HepG2 (cell line): ENCODE results near the gene C11orf58. TPM values are rescaled to one million over a fixed set of nuclear protein-coding genes. Genes with fewer than 3 reads are reported as not detected.

Experiments used
- ARHGAP35 ChIP-seq: sonication (generic); formaldehyde crosslinking; IDR thresholded peaks from 2 replicates; pipeline ENCODE4 v1.9.0; 2022; ENCODE audit warnings: mild to moderate bottlenecking, inconsistent platforms, moderate library complexity, missing genetic modification reagents, borderline replicate concordance
- ARNTL ChIP-seq: sonication (generic); formaldehyde crosslinking; IDR thresholded peaks from 2 replicates; pipeline ENCODE4 v1.4.0; 2020; ENCODE audit warnings: mild to moderate bottlenecking, missing genetic modification reagents
- CHD4 ChIP-seq: fragments of 200-600 bp; sonication (generic); IDR thresholded peaks from 2 replicates; pipeline ENCODE4 v1.7.0; 2017; ENCODE audit warnings: mild to moderate bottlenecking, low read length, borderline replicate concordance
- EEA1 ChIP-seq: sonication (generic); formaldehyde crosslinking; IDR thresholded peaks from 2 replicates; pipeline ENCODE4 v1.5.1; 2020; ENCODE audit warnings: mild to moderate bottlenecking, missing genetic modification reagents, borderline replicate concordance
- HNF4A ChIP-seq: sonication (generic); formaldehyde crosslinking; IDR thresholded peaks from 2 replicates; pipeline ENCODE4 v1.4.0; 2020; ENCODE audit warnings: missing genetic modification reagents
- HNRNPL ChIP-seq: fragments of 200-400 bp; formaldehyde crosslinking; IDR thresholded peaks from 2 replicates; pipeline ENCODE4 v1.6.1; 2017; ENCODE audit warnings: mild to moderate bottlenecking, low read depth, low read length
- HOXA7 ChIP-seq: sonication (generic); formaldehyde crosslinking; IDR thresholded peaks from 2 replicates; pipeline ENCODE4 v1.8.1; 2022; ENCODE audit warnings: mild to moderate bottlenecking, missing genetic modification reagents, moderate library complexity
- MED1 ChIP-seq: sonication (generic); formaldehyde crosslinking; IDR thresholded peaks from 2 replicates; pipeline ENCODE4 v1.4.0; 2020; ENCODE audit warnings: missing genetic modification reagents
- PAX8 ChIP-seq: sonication (generic); formaldehyde crosslinking; IDR thresholded peaks from 2 replicates; pipeline ENCODE4 v1.8.0; 2022; ENCODE audit warnings: mild to moderate bottlenecking, missing genetic modification reagents, borderline replicate concordance
- RBFOX2 ChIP-seq: fragments of 200-400 bp; formaldehyde crosslinking; IDR thresholded peaks from 2 replicates; pipeline ENCODE4 v1.6.1; 2017; ENCODE audit warnings: low read depth, mild to moderate bottlenecking, low read length
- RFX1 ChIP-seq: fragments of 450-650 bp; IDR thresholded peaks from 2 replicates; pipeline ENCODE4 v1.6.1; 2017
- STAG1 ChIP-seq: sonication (generic); formaldehyde crosslinking; IDR thresholded peaks from 2 replicates; pipeline ENCODE4 v1.4.0; 2020; ENCODE audit warnings: missing genetic modification reagents
- TARDBP ChIP-seq: sonication (generic); formaldehyde crosslinking; IDR thresholded peaks from 2 replicates; pipeline ENCODE4 v1.8.0; 2022; ENCODE audit warnings: mild to moderate bottlenecking, missing genetic modification reagents
- ZBTB1 ChIP-seq: sonication (generic); formaldehyde crosslinking; IDR thresholded peaks from 2 replicates; pipeline ENCODE4 v1.4.0; 2020; ENCODE audit warnings: missing genetic modification reagents, borderline replicate concordance
- ZBTB39 ChIP-seq: sonication (generic); formaldehyde crosslinking; IDR thresholded peaks from 2 replicates; pipeline ENCODE4 v1.5.0; 2020; ENCODE audit warnings: missing genetic modification reagents
- ZFP37 ChIP-seq: sonication (generic); formaldehyde crosslinking; IDR thresholded peaks from 2 replicates; pipeline ENCODE4 v1.4.0; 2020; ENCODE audit warnings: missing genetic modification reagents, borderline replicate concordance
- ZNF18 ChIP-seq: sonication (generic); formaldehyde crosslinking; IDR thresholded peaks from 2 replicates; pipeline ENCODE4 v1.8.0; 2022; ENCODE audit warnings: mild to moderate bottlenecking, missing genetic modification reagents; ENCODE audit not compliant: insufficient replicate concordance
- ZNF253 ChIP-seq: sonication (generic); formaldehyde crosslinking; IDR thresholded peaks from 2 replicates; pipeline ENCODE4 v1.8.0; 2022; ENCODE audit warnings: mild to moderate bottlenecking, missing genetic modification reagents, borderline replicate concordance
- ZNF280B ChIP-seq: sonication (generic); formaldehyde crosslinking; IDR thresholded peaks from 2 replicates; pipeline ENCODE4 v1.5.0; 2020; ENCODE audit warnings: missing genetic modification reagents, mild to moderate bottlenecking, borderline replicate concordance
- ZNF3 ChIP-seq: IDR thresholded peaks from 2 replicates; pipeline ENCODE4 v1.7.0; 2017; ENCODE audit warnings: inconsistent platforms
- ZNF577 ChIP-seq: sonication (generic); formaldehyde crosslinking; IDR thresholded peaks from 2 replicates; pipeline ENCODE4 v1.4.0; 2020; ENCODE audit warnings: mild to moderate bottlenecking, low read depth, missing genetic modification reagents, borderline replicate concordance
- ZNF687 ChIP-seq: sonication (generic); formaldehyde crosslinking; IDR thresholded peaks from 2 replicates; pipeline ENCODE4 v1.5.1; 2020; ENCODE audit warnings: mild to moderate bottlenecking, missing genetic modification reagents, moderate library complexity
- ZSCAN29 ChIP-seq: sonication (generic); formaldehyde crosslinking; conservative IDR thresholded peaks from 2 replicates; pipeline ENCODE4 v1.4.0; 2020; ENCODE audit warnings: mild to moderate bottlenecking, missing genetic modification reagents
- polyA plus RNA-seq, 8 experiments: library from polyadenylated mRNA; depleted of rRNA in 3 of 8; stranded (reverse) in 7 of 8; unstranded in 1 of 8; fragments of >200 nt; fragmentation: Illumina TruSeq in 4 of 8; extraction: Trizol in 4 of 8; gene quantifications; 2 replicates each; pipeline versions ENCODE4 v1.2.1 to v1.2.3, GENCODE V29; 2011 to 2016; ENCODE audit warnings: low read depth in 4 of 8, missing spikeins in 1 of 8, mixed read lengths in 1 of 8; ENCODE audit not compliant: insufficient read depth in 1 of 8
- total RNA-seq, 5 experiments: library from RNA; depleted of rRNA; stranded (reverse); fragments of >200 nt; fragmentation: Illumina TruSeq; extraction: Trizol; gene quantifications; 2 replicates each; pipeline ENCODE4 v1.2.3, GENCODE V29; 2016; ENCODE audit warnings: low read depth in 1 of 5

The C11orf58 gene
- total and polyA plus RNA-seq, 2 of the 13 experiments (the other 11 are each of a cell fraction or from before 2014, with no cell fraction given) = 83.8 to 167 TPM

GRCh38 chr11:16805938-16806337, 67.5 kb downstream of the C11orf58 start (continued):
- TF ChIP-seq ARHGAP35 (CRISPR knock-in tag) (no peak), ZBTB39 (CRISPR knock-in tag) (no peak), ZSCAN29 (CRISPR knock-in tag) (no peak), HOXA7 (CRISPR knock-in tag) (no peak), ZNF3 (CRISPR knock-in tag) (no peak), STAG1 (CRISPR knock-in tag) (no peak), ZNF577 (CRISPR knock-in tag) (no peak), CHD4 (no peak), ARNTL (CRISPR knock-in tag) (no peak), HNF4A (peak; percentile 65), TARDBP (CRISPR knock-in tag) (no peak), ZNF280B (no peak), ZNF18 (no peak), MED1 (CRISPR knock-in tag) (0 out of 2 replicates have a peak, but pooled peaks have one; percentile 29), PAX8 (CRISPR knock-in tag) (no peak), EEA1 (no peak), ZNF253 (CRISPR knock-in tag) (no peak), RBFOX2 (no peak), RFX1 (no peak), HNRNPL (no peak), ZBTB1 (CRISPR knock-in tag) (no peak), ZNF687 (no peak), ZFP37 (no peak)
